Measurements from ENCODE around the gene PCGF2. TPM values are rescaled to one million over a fixed set of nuclear protein-coding genes. Genes with fewer than 3 reads are reported as not detected.

Gene PCGF2
- total RNA-seq, 1 donor from 2014 or later, result 16.7 TPM

- Histone ChIP-seq H3K79me2 (ENCODE audit: low read depth) (peaks cover 43% of the 10 kb centered on the region), H3K9me3 (ENCODE audit: low read depth) (no peaks in the 10 kb centered on the region)
- TF ChIP-seq CTCF (IDR thresholded peaks at IDR 0.05), result no peak
- TF ChIP-seq EZH2phosphoT487 (IDR thresholded peaks at IDR 0.05), result no peak
Observed at GRCh38 chr17:38753071-38753506, 5.0 kb upstream of the PCGF2 start.

GRCh38 chr17:38752308-38753070 lies 4.4 kb upstream of the PCGF2 start, which contains the start of gene PSMB3:
Gene PSMB3, plus strand, starts transcription at chr17:38752741. Its CDS starts 86 bp downstream, at chr17:38752827.
- peak within 1 kb of the TSS; percentile 98 for H3K27ac Mint-ChIP-seq
- Histone ChIP-seq H3K4me2 (peak within 1 kb of the TSS; percentile 99), H3F3A (ENCODE audit: low read depth) (peaks cover 38% of the 10 kb centered on the region), H3K36me3 (no peaks in the 10 kb centered on the region), H3K4me3 (peak within 1 kb of the TSS; percentile 92), H3K9me3 (ENCODE audit: low read depth) (no peaks in the 10 kb centered on the region), H3K79me2 (ENCODE audit: low read depth) (peaks cover 49% of the 10 kb centered on the region), H3K4me1 (peaks cover 14% of the 10 kb centered on the region), H3K27me3 (no peaks in the 10 kb centered on the region), H3K27ac (no peak within 1 kb of the TSS), H2AFZ (replicated peaks) (peak within 1 kb of the TSS; percentile 84), H4K20me1 (ENCODE audit: low read depth) (peaks cover 4% of the 10 kb centered on the region), H3K9ac (peak within 1 kb of the TSS; percentile 45)
- H3K27me3 Mint-ChIP-seq (ENCODE audit: insufficient read depth, low read depth), result peaks cover 23% of the 10 kb centered on the region
- TF ChIP-seq CTCF (IDR thresholded peaks at IDR 0.05) (no peak), EZH2 (IDR thresholded peaks at IDR 0.05) (no peak), EZH2phosphoT487 (IDR thresholded peaks at IDR 0.05) (no peak)
- peak within 1 kb of the TSS; percentile 99 for H3K4me3 Mint-ChIP-seq
- H3K36me3 Mint-ChIP-seq, result peaks cover 8% of the 10 kb centered on the region
- DNase-seq (ENCODE audit: low spot score), result peak; percentile 98
- peaks cover 28% of the 10 kb centered on the region for H3K4me1 Mint-ChIP-seq
- H3K9me3 Mint-ChIP-seq, result peaks cover 3% of the 10 kb centered on the region

More at GRCh38 chr17:38753071-38753506, 5.0 kb upstream of the PCGF2 start:
- peaks cover 23% of the 10 kb centered on the region for H3K27me3 Mint-ChIP-seq (ENCODE audit: insufficient read depth, low read depth)
- H3K4me2 ChIP-seq, result peak overlapping the region; percentile 84
- no peak overlapping the region for H3K27ac Mint-ChIP-seq
- H3F3A ChIP-seq (ENCODE audit: low read depth), result peaks cover 38% of the 10 kb centered on the region
- peak overlapping the region; percentile 44 for H2AFZ ChIP-seq (replicated peaks)
- no peak for DNase-seq (ENCODE audit: low spot score)
- peaks cover 4% of the 10 kb centered on the region for H4K20me1 ChIP-seq (ENCODE audit: low read depth)
- H3K4me3 Mint-ChIP-seq, result peak overlapping the region; percentile 99
- H3K27me3 ChIP-seq, result no peaks in the 10 kb centered on the region
- H3K9me3 Mint-ChIP-seq, result peaks cover 3% of the 10 kb centered on the region
- H3K4me1 Mint-ChIP-seq, result peaks cover 28% of the 10 kb centered on the region
- no peak overlapping the region for H3K27ac ChIP-seq
- no peaks in the 10 kb centered on the region for H3K36me3 ChIP-seq
- H3K36me3 Mint-ChIP-seq, result peaks cover 8% of the 10 kb centered on the region
- peak overlapping the region; percentile 92 for H3K4me3 ChIP-seq
- peaks cover 14% of the 10 kb centered on the region for H3K4me1 ChIP-seq
- peak overlapping the region; percentile 45 for H3K9ac ChIP-seq

- Mint-ChIP-seq H3K4me1 (peaks cover 28% of the 10 kb centered on the region), H3K4me3 (peak overlapping the region; percentile 99), H3K27me3 (ENCODE audit: insufficient read depth, low read depth) (peaks cover 23% of the 10 kb centered on the region), H3K27ac (peak overlapping the region; percentile 98), H3K36me3 (peaks cover 8% of the 10 kb centered on the region), H3K9me3 (peaks cover 3% of the 10 kb centered on the region)
- Histone ChIP-seq H3K4me3 (peak overlapping the region; percentile 92), H3K27me3 (no peaks in the 10 kb centered on the region), H3F3A (ENCODE audit: low read depth) (peaks cover 38% of the 10 kb centered on the region), H3K4me2 (peak overlapping the region; percentile 99), H3K36me3 (no peaks in the 10 kb centered on the region), H2AFZ (replicated peaks) (peak overlapping the region; percentile 84), H3K9ac (no peak overlapping the region), H3K79me2 (ENCODE audit: low read depth) (peaks cover 55% of the 10 kb centered on the region), H3K9me3 (ENCODE audit: low read depth) (no peaks in the 10 kb centered on the region), H3K4me1 (peaks cover 14% of the 10 kb centered on the region), H4K20me1 (ENCODE audit: low read depth) (peaks cover 11% of the 10 kb centered on the region), H3K27ac (no peak overlapping the region)
- peak; percentile 94 for DNase-seq (ENCODE audit: low spot score)
- TF ChIP-seq EZH2phosphoT487 (IDR thresholded peaks at IDR 0.05) (no peak), CTCF (IDR thresholded peaks at IDR 0.05) (no peak), EZH2 (IDR thresholded peaks at IDR 0.05) (no peak)
Observed at GRCh38 chr17:38751808-38752307, 3.7 kb upstream of the PCGF2 start.
